Measurements from ENCODE around the gene GRXCR1.

GRXCR1 gene

DNA sequence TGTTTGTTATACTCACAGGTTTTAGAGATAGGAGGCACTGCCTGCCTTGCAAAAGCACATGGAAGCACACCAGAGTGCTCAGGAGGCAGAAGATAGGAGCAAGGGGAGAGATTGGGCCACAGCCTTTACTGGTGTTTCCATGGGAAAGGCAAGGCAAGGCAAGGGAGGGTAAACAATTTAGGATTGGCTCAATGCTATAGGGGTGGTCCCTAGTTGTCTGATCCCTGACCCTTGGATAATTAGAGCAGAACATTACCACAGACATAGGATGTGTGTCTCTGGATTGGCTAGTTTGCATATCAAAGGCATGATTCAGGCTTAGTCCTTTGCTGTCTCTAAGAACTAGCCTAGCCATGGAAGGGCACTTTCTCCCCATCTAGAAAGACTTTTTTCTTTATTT, 36.1 kb downstream of the GRXCR1 start:
- no peak for DNase-seq (ENCODE audit: low spot score)

DNA sequence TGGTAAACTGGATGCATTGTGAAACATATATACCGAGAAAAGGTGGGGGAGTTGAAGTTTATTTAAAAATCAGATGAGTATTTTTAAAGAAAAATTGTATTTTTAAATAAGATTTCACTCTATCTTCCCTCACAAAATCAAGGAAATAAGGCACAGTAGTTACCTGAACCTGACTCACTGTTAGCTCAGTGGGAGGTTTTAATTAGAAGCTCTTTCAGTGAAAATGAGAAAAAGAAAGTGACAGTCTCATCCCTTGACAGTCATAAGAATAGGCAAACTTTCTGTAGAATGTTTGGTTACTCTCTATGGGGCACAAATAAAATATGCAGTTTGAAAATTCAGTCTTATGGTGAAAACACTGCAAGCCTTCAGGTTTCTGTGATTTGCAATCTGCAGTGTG, 49.7 kb downstream of the GRXCR1 start:
- no peak for DNase-seq (ENCODE audit: low spot score)

DNA sequence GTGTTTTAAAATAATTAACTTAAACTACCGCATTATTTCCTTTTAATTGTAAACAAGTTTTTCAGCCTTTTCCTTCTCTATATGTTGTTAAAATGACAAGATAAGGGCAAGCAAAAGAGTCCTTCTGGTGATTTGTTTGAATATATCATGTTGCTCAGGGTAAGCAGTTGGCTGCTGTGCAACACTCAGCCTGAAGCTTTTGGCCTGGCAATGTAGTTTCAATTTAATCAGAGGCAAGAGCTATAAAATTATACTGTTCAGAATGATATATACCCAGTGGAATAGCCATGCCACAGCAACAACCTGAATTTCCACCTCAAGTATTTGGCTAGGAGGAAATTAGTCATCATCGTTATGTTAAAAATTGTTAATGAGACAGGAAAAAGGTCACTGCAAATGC, 53.4 kb downstream of the GRXCR1 start:
- no peak for DNase-seq (ENCODE audit: low spot score)

DNA sequence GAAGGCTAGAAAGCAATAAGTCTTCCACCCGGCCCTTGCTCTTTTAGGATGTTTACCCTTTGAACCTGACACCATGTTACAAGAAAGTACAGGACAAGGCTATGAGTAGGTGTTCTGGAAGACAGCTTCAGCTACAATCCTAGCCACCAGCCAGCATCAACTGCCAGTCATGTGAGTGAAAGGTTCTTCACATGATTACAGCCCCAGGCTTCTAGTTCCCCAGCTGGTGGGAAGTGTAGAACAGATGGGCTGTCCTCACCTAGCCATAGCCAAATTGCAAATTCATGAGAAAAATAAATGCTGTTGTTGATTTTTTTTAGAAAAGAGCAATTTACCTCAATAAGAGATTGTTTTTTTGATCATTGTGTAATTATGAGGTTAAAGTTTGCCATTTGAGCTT, 60.8 kb downstream of the GRXCR1 start:
- no peak for DNase-seq (ENCODE audit: low spot score)

- DNase-seq (ENCODE audit: low spot score), result no peak
Observed at GRCh38 chr4:42954963-42955669, 62.6 kb downstream of the GRXCR1 start.

DNA sequence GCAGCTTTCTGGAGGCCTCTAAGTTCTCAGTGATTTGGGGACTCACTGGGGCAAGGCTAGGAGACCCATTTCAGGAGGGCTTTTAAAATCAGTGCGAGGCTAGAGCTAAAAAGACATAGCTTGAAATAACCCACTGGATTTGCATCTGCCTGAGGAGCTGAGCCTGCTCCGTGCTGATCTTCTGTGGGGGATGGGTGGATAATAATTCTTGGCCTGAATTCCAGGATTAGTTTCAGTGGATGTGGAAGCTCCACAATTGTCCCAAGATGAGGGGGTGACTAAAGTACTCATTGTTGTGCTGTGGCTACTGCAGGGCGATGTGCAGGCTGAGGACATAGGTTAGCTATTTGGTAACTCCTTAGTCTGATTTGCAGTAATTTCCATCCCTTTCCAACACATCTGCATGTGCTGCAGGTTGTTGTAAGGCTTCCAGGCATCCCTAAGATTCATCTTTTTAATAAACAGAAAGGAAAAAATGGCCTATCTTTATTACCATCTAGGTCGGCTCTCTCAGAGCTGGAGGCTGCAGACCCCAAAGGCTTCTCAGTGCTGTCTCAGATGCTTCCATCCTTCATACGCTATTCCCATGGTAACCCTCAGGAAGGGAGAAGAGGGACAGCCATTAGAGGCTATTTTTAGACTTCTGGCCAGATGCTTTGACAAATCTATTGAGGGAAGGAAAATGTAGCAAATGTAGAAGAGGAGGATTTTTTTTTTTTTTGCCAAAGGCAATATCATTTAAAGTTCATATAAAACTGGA, 63.4 kb downstream of the GRXCR1 start:
- no peak for DNase-seq (ENCODE audit: low spot score)

GRCh38 chr4:42965326-42965725, 72.8 kb downstream of the GRXCR1 start:
- DNase-seq (ENCODE audit: low spot score), result peak; percentile 20

DNA sequence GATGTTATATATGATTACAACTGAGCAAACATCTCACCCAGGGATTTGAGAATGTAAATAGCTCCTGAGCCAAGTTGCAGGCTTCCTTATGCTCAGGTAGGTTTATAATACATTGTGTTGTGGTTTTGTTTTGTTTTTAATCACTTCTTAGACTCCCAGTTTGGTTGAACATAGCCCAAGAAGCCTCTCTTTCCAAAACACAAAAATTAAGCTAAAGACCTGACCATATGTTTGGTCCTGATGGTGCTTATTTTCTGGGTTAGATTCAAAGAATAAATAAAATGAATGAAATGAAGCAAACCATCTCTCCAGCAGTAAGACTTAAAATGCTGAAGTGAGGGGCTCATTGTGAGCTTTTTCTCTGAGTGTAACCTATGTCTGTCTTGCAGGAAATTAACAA, 93.5 kb downstream of the GRXCR1 start:
- DNase-seq (ENCODE audit: low spot score), result no peak

- DNase-seq (ENCODE audit: low spot score), result peak; percentile 64
Observed at GRCh38 chr4:42995343-42995944, 102.9 kb downstream of the GRXCR1 start.

GRCh38 chr4:43008793-43009192, 116.3 kb downstream of the GRXCR1 start:
- DNase-seq (ENCODE audit: low spot score), result no peak

- no peak for DNase-seq (ENCODE audit: low spot score)
Observed at GRCh38 chr4:43014256-43014655, 121.7 kb downstream of the GRXCR1 start.

- no peak for DNase-seq (ENCODE audit: low spot score)
Observed at GRCh38 chr4:43041632-43042031, 149.1 kb downstream of the GRXCR1 start.

DNA sequence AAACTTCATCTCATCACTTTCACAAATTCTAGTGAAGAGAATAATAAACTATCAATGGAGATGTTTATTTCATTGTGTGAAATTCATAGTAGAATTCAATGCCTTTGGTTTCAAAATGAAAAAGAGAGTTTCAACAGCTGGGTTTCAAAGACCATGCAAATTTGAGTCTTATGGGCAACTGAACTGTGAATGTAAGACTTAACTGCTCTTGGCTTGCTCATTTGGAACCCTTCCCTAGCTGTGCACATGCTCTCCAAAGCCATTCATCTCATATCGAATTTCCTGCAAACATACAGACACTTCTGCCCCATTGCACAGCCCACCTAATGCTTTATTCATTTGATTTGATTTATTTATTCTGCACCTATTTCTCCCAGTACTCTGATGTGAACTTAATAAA, 154.5 kb downstream of the GRXCR1 start:
- no peak for DNase-seq (ENCODE audit: low spot score)

GRCh38 chr4:43048570-43048969, 156.1 kb downstream of the GRXCR1 start:
- peak; percentile 23 for DNase-seq (ENCODE audit: low spot score)

DNA sequence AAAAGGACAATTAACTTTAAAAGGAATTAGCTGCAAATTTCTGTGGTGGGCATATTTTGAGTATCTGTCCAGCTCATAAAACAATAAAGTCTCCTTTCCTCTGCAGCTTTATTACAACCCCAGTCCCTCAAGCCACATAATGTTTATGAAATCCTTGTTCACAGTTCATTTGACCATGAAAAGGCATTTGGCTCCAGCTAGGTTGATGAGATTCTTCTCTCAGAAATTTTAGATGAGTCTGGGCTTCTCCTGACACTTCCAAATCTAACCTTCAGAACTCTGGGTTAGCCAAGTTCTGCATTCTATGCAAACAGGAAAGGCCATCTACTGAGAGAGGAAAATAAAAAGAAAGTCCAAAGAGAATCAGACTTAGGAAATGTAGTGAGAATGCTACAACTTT, 156.8 kb downstream of the GRXCR1 start:
- no peak for DNase-seq (ENCODE audit: low spot score)

DNA sequence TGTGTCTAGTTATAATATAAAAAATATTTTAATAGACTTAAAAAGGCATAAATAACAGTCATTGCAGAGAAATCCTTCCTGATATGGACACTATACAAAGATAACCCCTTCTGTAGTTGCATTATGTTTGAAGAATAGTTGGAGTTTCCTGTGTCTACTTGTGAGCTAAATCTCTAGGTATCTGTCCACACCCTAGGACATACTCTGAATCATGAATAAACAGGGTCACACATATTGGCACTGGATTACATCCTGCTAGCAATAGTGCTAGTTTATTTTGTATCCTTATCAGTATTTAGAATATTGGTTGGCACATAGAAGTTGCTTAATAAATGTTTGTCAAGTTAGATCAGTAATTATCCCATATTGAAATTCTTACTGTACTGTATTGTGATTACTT, 173.9 kb downstream of the GRXCR1 start:
- no peak for DNase-seq (ENCODE audit: low spot score)

DNA sequence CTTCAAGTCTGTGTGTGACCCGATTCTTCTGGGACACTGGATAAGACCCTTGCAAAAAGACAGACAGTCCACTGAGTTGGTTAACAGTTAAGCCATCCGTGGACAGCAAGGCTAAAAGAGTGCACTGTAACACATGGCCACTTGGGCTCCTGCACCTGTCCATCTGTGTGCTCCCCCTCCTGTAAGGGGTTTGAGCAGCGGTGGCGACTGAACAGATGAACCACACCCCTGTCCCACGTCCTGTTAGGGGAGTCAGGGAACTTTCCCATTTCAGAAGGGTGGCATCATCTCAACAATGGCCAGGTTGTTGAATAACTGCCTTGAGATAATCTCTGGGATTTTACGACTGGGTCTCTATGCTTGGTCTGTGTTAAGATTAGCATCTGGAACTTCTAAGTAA, 178.6 kb downstream of the GRXCR1 start:
- DNase-seq (ENCODE audit: low spot score), result no peak
